Ramos (cell line): Measurements from ENCODE around the gene S100A3.

Source experiments
- in situ Hi-C: fragments of 300-500 bp; cut with MboI; formaldehyde crosslinking; loops from one replicate; pipeline ENCODE4 v1.14.3; 2022; ENCODE audit warnings: low sequenced_read_pairs; ENCODE audit not compliant: unreplicated experiment

S100A3 gene

GRCh38 chr1:153550398-153550758, 1.3 kb upstream of the S100A3 start:
- in situ Hi-C loops, result no loop called here

- in situ Hi-C loops, result no loop called here
Measured at GRCh38 chr1:153549741-153550397, 811 bp upstream of the S100A3 start.

DNA sequence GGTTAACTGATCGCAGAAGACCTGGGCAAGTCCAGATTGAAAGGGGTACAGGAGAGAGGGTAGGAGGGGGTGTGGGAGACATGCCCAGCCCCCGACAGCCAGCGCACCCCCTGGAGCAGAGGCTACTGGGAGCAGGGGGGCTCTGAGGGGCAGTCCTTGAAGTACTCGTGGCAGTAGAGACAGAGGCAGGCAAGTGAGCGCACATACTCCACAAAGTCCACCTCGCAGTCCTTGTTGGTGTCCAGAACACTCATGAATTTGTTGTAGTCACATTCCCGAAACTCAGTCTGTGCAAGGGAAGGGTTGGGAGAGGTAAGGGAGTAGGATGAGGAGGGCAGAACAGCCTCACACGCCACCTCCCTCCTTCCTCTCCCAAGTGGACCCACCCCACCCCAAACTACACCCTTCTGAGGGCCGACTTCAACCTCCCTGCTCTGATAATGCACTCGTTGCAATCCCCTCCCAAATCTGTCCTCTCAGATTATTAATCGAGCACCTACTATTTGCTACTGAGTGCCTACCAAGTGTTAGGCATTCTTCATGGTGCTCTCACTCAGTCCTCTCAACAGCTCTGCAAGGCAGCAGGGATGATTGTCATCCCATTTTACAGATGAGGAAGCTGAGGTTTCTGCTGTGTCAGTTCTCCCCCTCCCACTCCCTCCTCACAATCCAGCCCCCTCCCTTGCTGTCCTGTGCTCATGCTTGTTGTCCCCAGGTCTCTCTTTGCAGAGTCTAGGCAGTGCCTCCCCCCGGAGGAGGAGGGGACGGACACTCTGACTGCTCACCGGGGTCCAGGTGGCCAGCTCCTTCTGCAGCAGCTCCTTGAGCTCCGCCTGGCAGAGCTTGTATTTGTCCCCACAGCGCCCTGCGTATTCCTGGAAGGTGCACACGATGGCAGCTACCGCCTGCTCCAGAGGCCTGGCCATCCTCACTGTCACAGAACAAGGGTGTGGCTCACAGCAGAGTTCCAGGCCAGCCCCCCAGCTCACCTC, 1.2 kb downstream of the S100A3 start:
- in situ Hi-C loops, result no loop called here

- in situ Hi-C loops, result no loop called here
Measured at GRCh38 chr1:153546796-153547559, 2.1 kb downstream of the S100A3 start.

GRCh38 chr1:153546371-153546770, 2.7 kb downstream of the S100A3 start:
- in situ Hi-C loops, result no loop called here

DNA sequence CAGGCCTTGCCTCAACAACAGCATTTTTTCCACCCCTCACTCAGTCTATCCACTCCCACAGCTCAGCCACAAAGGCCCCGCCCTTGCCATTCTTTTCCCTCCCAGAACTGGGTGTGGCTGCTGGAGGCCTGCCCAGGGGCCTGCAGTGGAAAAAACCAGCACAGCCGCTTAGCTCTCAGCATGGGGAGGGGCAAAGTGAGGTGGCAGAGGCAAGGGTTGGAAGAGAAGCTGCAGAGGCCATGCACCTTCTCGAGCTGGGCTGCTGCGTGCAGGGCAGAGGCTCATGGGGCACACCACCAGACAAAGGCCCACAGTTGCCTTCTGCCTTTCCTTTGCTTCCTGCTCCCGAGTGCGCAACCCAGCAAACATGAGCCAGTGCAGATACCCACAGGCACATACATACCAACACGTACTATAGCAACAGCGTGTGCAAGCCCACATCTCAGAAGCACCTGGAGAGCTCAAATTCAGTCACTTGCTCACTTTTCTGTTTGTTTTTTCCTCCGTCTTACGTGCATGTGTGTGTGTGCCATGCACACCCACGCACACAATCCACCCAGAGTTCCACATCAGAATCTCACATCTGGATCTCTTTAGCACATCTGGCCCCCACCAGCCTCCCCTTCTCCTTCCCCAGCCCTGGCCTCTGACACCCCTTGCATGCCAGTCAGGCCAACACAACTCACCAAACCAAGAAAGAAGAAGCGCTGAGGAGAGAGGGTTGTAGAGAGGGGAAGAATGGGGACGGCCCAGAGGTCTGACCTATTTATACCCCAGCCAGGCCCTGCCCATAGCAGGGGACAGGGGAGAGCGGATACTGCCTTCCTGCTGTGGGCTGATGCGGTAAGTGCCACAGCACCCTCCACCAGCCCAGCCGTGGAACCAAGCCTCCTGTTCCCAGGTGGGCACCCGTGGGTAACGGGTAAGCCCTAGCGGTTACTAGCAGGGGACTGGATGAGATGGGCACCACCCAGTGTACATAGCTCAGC, 3.7 kb downstream of the S100A3 start, which contains the start of gene S100A4:
TSS of gene S100A4 (minus strand) at position 740 of the 989 bp plus-strand sequence. CDS start 1,012 bp downstream, outside the sequence.
- in situ Hi-C loops, result no loop called here

DNA sequence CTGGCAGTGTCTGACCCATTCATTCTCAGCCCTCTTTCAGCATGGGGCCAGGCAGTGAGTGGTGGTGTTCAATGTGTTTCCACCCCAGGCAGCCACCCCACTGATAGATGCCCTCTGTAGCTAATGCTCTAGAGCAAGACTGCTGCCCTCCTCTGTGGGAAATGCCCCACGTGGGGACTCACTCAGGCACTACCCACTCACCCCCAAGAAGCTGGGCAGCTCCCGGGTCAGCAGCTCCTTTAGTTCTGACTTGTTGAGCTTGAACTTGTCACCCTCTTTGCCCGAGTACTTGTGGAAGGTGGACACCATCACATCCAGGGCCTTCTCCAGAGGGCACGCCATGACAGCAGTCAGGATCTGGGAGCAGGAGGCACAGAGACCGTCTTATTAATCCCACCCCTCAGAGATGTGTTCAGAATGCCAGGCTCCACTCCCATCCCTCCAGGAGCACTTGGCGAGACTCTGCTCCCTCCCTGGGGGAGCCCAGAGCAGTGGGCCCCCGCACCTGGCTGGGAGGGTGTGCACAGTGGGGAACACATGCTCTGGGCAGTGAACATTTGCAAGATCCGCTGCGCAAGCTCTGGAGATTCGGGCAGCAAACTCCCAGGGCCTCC, 4.5 kb downstream of the S100A3 start:
- in situ Hi-C loops, result no loop called here

- in situ Hi-C loops, result no loop called here
Measured at GRCh38 chr1:153543736-153544135, 5.3 kb downstream of the S100A3 start.

DNA sequence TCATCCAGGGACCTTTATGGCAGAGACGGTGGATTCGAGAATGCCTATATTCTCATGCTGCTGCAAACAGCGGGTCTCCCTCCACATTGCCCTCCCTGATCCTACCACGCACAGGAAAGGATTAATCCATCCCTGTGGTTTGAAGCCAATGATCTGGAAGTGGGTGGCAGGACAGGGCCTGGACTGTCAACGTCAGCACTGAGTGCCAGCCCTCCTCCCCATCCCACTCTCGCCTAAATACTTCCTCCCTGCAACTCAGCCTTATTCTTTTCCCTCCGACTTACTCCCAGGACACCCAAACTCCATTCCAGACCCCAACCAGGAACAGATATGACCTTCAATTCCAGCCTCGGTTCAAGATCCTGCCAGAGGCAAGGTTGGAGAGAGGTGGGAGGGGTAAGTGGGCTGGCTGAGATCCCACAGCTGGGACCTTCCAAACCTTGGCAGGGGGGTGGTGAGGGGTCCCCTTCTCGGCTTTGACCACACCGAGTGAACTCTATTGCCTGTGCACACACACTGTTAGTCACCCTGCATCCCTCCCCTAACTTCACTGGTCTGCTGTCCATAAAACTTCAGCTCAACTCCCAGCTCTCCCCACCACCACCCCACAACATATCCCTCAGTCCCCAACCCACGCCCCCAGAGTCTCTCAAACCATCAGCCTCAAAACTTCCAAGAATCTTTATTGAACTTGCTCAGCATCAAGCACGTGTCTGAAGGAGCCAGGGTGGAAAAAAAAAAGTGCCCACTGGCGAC, 5.9 kb downstream of the S100A3 start:
- in situ Hi-C loops, result no loop called here

DNA sequence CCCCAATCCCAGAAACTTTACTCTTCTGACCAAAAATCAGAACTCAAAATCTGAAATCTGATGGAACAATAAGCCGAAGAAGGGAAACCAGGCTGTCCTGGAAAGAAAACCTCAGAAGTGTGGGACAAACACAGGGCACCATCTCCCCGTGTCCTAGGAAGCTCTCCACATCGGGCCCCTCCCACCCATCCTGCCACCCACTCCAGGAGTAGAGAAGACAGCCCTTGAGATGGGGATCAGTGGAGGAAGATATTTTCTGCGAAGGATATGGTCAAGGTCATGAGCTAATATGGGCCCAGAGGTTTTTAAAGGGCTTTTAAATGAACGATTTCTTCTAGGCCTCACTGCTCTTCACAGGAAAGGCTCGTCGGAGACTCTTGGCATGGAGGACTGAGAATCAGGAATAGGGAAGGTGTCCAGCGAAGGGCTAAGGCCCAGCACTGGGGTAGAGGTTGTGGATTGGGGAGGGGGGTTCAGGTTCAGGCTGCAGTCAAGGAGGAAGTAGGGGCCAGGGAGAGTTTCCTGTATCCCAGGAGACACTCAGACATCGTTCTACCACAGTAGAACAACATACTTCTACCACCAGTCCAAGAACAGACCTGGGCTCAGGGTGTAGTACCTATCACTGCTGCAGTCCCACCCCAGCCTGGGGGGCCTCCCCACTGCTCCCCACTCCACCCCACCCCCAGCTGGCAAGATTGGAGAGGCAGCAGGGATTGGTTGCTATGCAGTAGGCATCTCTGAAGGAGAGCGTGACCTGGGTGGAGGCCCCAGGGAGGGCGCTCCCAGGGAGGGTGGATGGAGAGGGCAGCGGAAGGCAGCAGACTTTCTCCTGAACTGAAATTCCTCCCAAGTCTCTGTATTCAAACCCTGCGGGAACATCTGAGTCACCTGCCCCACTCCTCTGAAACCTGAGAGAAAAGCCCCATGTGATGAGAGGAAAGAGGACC, 7.1 kb downstream of the S100A3 start:
- in situ Hi-C loops, result no loop called here

GRCh38 chr1:153540394-153541361, 8.4 kb downstream of the S100A3 start, which contains the start of gene S100A5:
Gene S100A5, minus strand, starts transcription at chr1:153540934. Its CDS starts 743 bp downstream, at chr1:153540191.
- in situ Hi-C loops, result no loop called here

GRCh38 chr1:153539395-153540093, 9.5 kb downstream of the S100A3 start:
- in situ Hi-C loops, result no loop called here

GRCh38 chr1:153538315-153538821, 10.7 kb downstream of the S100A3 start:
- in situ Hi-C loops, result no loop called here

DNA sequence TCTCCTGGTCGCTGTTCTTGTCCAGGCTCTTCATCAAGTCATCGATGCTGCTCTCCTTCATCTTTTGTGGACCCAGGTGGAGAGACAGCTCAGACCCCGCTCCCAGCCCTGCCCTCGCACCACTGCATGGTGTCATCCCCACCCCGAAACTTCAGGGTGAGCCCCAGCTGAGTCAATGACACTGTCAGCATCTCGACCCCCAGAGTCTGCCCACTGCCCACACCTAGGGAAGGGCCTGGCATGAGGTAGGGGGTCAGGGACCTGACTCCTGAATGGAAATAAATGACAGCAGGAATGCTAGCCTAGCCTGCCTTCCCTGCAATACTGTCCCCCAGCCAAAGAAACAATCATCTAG, 11.7 kb downstream of the S100A3 start:
- in situ Hi-C loops, result no loop called here

GRCh38 chr1:153536671-153537375, 12.2 kb downstream of the S100A3 start:
- in situ Hi-C loops, result no loop called here
